ENCODE measurements around the gene TOMM7.

DNA sequence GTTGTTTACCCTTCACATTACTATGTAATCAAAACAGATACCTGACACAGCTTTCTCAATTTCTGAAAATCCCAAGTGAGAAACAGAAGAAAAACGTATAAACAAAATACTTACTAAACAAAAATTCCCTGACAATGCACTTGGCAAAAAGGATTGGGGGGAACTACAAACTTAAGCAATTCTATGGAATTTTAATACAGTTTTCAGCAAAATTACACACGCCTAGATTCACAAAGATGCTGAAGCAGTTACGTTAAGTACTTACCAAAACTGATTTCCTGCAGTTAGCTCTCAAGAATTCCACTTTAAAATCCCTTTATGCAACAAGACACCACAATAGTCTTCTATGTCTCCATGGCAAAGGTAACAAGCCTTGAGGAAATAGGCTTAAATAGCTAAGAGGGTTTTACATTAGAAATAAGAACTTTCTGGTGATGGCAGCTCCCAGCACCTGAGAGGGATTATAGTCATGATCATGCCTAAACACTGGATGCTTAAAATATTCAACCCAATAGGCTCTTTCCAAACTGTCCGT lies 10.8 kb downstream of the TOMM7 start:
- TF ChIP-seq POLR2A (IDR thresholded peaks at IDR 0.05) = no peak
- TF ChIP-seq CTCF (IDR thresholded peaks at IDR 0.05) = no peak
